ENCODE measurements around the gene UGT1A9.

The UGT1A9 gene

DNA sequence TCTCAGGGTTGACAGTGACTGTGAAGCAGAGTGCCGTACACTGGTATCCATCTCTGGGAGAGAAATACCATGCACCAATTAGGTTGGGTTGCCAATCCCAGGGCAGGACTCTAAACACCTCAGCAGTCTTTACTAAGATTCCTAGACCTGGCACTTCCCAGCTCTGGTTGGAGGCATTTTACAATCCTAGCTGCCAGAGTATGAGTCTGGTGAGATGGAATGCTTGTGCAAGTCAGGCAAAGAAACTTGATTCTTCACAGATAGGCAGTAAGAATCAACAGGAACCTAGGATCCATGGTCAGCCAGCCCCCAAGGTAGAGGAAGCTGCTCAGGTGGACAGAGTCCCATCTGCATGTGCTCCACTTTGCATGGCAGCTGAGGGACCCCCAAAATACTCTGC, 35.0 kb downstream of the UGT1A9 start:
- Histone ChIP-seq H2AFZ (ENCODE audit: low read length) (no peak overlapping the region), H3K27ac (ENCODE audit: low read length) (no peak overlapping the region), H3K4me1 (ENCODE audit: low read length) (no peaks in the 10 kb centered on the region), H3K9me3 (replicated peaks; ENCODE audit: insufficient read depth, low read length) (no peaks in the 10 kb centered on the region), H3K4me3 (ENCODE audit: low read length) (no peak overlapping the region), H3K36me3 (replicated peaks; ENCODE audit: insufficient read depth, low read length) (no peaks in the 10 kb centered on the region), H3K79me2 (ENCODE audit: low read length) (no peaks in the 10 kb centered on the region), H3K27me3 (replicated peaks; ENCODE audit: insufficient read depth, low read length) (no peaks in the 10 kb centered on the region), H4K20me1 (ENCODE audit: insufficient read depth, low read length) (no peaks in the 10 kb centered on the region), H3F3A (ENCODE audit: insufficient read depth, low read length) (no peaks in the 10 kb centered on the region), H3K9ac (ENCODE audit: low read length) (no peak overlapping the region), H3K4me2 (ENCODE audit: low read depth, low read length) (no peak overlapping the region), H3K9me2 (replicated peaks; ENCODE audit: insufficient read depth, low read length) (no peaks in the 10 kb centered on the region)
- TF ChIP-seq EZH2 (optimal IDR thresholded peaks at IDR 0.05; ENCODE audit: low read depth, low read length) (no peak), EZH2phosphoT487 (IDR thresholded peaks at IDR 0.05; ENCODE audit: low read length) (no peak)
- TF ChIP-seq, protein P1, sequence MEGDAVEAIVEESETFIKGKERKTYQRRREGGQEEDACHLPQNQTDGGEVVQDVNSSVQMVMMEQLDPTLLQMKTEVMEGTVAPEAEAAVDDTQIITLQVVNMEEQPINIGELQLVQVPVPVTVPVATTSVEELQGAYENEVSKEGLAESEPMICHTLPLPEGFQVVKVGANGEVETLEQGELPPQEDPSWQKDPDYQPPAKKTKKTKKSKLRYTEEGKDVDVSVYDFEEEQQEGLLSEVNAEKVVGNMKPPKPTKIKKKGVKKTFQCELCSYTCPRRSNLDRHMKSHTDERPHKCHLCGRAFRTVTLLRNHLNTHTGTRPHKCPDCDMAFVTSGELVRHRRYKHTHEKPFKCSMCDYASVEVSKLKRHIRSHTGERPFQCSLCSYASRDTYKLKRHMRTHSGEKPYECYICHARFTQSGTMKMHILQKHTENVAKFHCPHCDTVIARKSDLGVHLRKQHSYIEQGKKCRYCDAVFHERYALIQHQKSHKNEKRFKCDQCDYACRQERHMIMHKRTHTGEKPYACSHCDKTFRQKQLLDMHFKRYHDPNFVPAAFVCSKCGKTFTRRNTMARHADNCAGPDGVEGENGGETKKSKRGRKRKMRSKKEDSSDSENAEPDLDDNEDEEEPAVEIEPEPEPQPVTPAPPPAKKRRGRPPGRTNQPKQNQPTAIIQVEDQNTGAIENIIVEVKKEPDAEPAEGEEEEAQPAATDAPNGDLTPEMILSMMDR (IDR thresholded peaks at IDR 0.05; ENCODE audit: low read length) = no peak
- no peak for DNase-seq

DNA sequence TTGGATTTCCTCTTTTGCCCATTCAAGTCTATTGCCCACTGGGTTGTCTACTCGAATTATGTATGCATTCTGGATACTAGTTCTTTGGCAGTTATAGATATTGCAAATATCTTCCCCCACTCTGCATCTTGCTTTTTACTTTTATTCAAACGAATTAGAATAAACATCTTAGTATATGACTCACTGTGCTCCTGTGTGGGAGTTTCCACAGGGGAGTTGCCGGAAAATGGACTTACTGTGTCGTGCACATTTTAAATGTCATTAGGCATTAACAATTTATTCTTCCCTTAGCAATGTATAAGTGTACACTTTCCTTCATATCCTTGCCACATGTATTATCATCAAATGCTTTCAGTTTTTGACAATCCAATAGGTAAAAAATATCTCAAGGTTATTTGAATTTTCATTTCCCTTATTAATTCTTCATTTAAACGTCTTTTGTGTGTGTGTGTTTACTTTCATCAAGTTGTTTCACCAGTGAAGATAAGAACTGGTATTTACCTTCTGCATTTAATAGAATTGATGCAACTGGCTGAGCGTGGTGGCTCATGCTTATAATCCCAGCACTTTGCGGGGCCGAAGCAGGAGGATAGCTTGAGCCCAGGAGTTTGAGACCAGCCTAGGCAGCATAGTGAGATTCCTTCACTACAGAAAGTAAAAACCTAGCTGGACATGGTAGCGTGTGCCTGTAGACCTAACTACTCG, 36.4 kb downstream of the UGT1A9 start:
- no peak overlapping the region for H3K27ac ChIP-seq (ENCODE audit: low read length)
- DNase-seq = no peak
- H3K9me3 ChIP-seq (replicated peaks; ENCODE audit: insufficient read depth, low read length) = no peaks in the 10 kb centered on the region
- H3K9ac ChIP-seq (ENCODE audit: low read length) = no peak overlapping the region
- H3K27me3 ChIP-seq (replicated peaks; ENCODE audit: insufficient read depth, low read length) = no peaks in the 10 kb centered on the region
- no peaks in the 10 kb centered on the region for H3K36me3 ChIP-seq (replicated peaks; ENCODE audit: insufficient read depth, low read length)
- no peak overlapping the region for H3K4me3 ChIP-seq (ENCODE audit: low read length)
- no peaks in the 10 kb centered on the region for H3K9me2 ChIP-seq (replicated peaks; ENCODE audit: insufficient read depth, low read length)
- no peak overlapping the region for H3K4me2 ChIP-seq (ENCODE audit: low read depth, low read length)
- TF ChIP-seq, protein P1 (IDR thresholded peaks at IDR 0.05; ENCODE audit: low read length) = no peak
- no peak for TF ChIP-seq EZH2 (optimal IDR thresholded peaks at IDR 0.05; ENCODE audit: low read depth, low read length)
- no peak for TF ChIP-seq EZH2phosphoT487 (IDR thresholded peaks at IDR 0.05; ENCODE audit: low read length)
- H3K4me1 ChIP-seq (ENCODE audit: low read length) = no peaks in the 10 kb centered on the region
- no peaks in the 10 kb centered on the region for H3F3A ChIP-seq (ENCODE audit: insufficient read depth, low read length)
- no peak overlapping the region for H2AFZ ChIP-seq (ENCODE audit: low read length)
- H4K20me1 ChIP-seq (ENCODE audit: insufficient read depth, low read length) = no peaks in the 10 kb centered on the region
- no peaks in the 10 kb centered on the region for H3K79me2 ChIP-seq (ENCODE audit: low read length)

DNA sequence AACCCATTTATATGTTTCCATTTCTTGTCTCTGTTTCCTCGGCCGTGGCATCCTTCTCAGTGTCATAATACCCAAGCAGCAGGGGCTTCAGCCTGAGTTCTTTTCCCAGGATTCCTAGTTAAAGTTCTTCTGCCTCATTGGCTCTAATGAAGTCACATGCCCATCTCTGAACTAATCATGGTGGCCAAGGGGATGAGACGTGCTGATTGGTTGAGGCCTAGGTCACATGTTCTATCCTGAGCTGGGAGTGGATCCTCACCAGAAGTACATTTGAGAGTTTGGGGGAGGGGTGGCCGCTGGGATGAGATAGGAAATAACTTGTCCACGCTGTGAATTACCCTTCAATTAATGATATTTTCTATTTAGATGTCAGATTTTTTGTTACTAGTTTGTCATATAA, 37.2 kb downstream of the UGT1A9 start:
- Histone ChIP-seq H3K4me2 (ENCODE audit: low read depth, low read length) (no peak overlapping the region), H3K4me1 (ENCODE audit: low read length) (no peaks in the 10 kb centered on the region), H3K27me3 (replicated peaks; ENCODE audit: insufficient read depth, low read length) (no peaks in the 10 kb centered on the region), H3F3A (ENCODE audit: insufficient read depth, low read length) (no peaks in the 10 kb centered on the region), H3K27ac (ENCODE audit: low read length) (no peak overlapping the region), H3K9ac (ENCODE audit: low read length) (no peak overlapping the region), H2AFZ (ENCODE audit: low read length) (no peak overlapping the region), H3K9me3 (replicated peaks; ENCODE audit: insufficient read depth, low read length) (no peaks in the 10 kb centered on the region), H4K20me1 (ENCODE audit: insufficient read depth, low read length) (no peaks in the 10 kb centered on the region), H3K79me2 (ENCODE audit: low read length) (no peaks in the 10 kb centered on the region), H3K36me3 (replicated peaks; ENCODE audit: insufficient read depth, low read length) (no peaks in the 10 kb centered on the region), H3K9me2 (replicated peaks; ENCODE audit: insufficient read depth, low read length) (no peaks in the 10 kb centered on the region), H3K4me3 (ENCODE audit: low read length) (no peak overlapping the region)
- no peak for DNase-seq
- TF ChIP-seq, protein P1 (IDR thresholded peaks at IDR 0.05; ENCODE audit: low read length) = no peak
- TF ChIP-seq EZH2phosphoT487 (IDR thresholded peaks at IDR 0.05; ENCODE audit: low read length) = no peak
- no peak for TF ChIP-seq EZH2 (optimal IDR thresholded peaks at IDR 0.05; ENCODE audit: low read depth, low read length)

Measured in MM.1S (cell line).